ENCODE results near the gene KIRREL3.

Gene KIRREL3

GRCh38 chr11:126841999-126842398, 158.6 kb downstream of the KIRREL3 start:
- no peaks in the 10 kb centered on the region for H3K4me1 ChIP-seq (ENCODE audit: control insufficient read depth in 2 of 2, insufficient read depth in 2 of 2, low read length in 2 of 2)
- H3K36me3 ChIP-seq (ENCODE audit: control insufficient read depth in 2 of 2, insufficient read depth in 2 of 2, low read length in 2 of 2): no peaks in the 10 kb centered on the region
- H3K27me3 ChIP-seq (ENCODE audit: control insufficient read depth in 2 of 2, insufficient read depth in 2 of 2, low read length in 2 of 2): peaks cover 0 to 5% of the 10 kb centered on the region in 2 donors
- no peak overlapping the region for H3K27ac ChIP-seq (ENCODE audit: low read depth in 2 of 2, low read length in 2 of 2)
- H3K9ac ChIP-seq (ENCODE audit: low read depth in 1 of 2, low read length in 2 of 2): no peak overlapping the region
- no peaks in the 10 kb centered on the region for H3K9me3 ChIP-seq (ENCODE audit: control insufficient read depth in 2 of 2, low read length in 2 of 2)
- no peak overlapping the region for H3K4me3 ChIP-seq (ENCODE audit: low read length in 2 of 2)

GRCh38 chr11:126840975-126841374, 159.6 kb downstream of the KIRREL3 start:
- Histone ChIP-seq H3K4me1 (ENCODE audit: control insufficient read depth in 2 of 2, insufficient read depth in 2 of 2, low read length in 2 of 2) (no peaks in the 10 kb centered on the region), H3K4me3 (ENCODE audit: low read length in 2 of 2) (no peak overlapping the region), H3K27me3 (ENCODE audit: control insufficient read depth in 2 of 2, insufficient read depth in 2 of 2, low read length in 2 of 2) (peaks cover 0 to 5% of the 10 kb centered on the region in 2 donors), H3K9ac (ENCODE audit: low read depth in 1 of 2, low read length in 2 of 2) (no peak overlapping the region), H3K36me3 (ENCODE audit: control insufficient read depth in 2 of 2, insufficient read depth in 2 of 2, low read length in 2 of 2) (no peaks in the 10 kb centered on the region), H3K27ac (ENCODE audit: low read depth in 2 of 2, low read length in 2 of 2) (no peak overlapping the region), H3K9me3 (ENCODE audit: control insufficient read depth in 2 of 2, low read length in 2 of 2) (no peaks in the 10 kb centered on the region)

GRCh38 chr11:126840201-126840886, 160.2 kb downstream of the KIRREL3 start:
- H3K27me3 ChIP-seq (ENCODE audit: control insufficient read depth in 2 of 2, insufficient read depth in 2 of 2, low read length in 2 of 2): peaks cover 0 to 5% of the 10 kb centered on the region in 2 donors
- H3K9me3 ChIP-seq (ENCODE audit: control insufficient read depth in 2 of 2, low read length in 2 of 2): no peaks in the 10 kb centered on the region
- H3K36me3 ChIP-seq (ENCODE audit: control insufficient read depth in 2 of 2, insufficient read depth in 2 of 2, low read length in 2 of 2): no peaks in the 10 kb centered on the region
- no peaks in the 10 kb centered on the region for H3K4me1 ChIP-seq (ENCODE audit: control insufficient read depth in 2 of 2, insufficient read depth in 2 of 2, low read length in 2 of 2)
- no peak overlapping the region for H3K9ac ChIP-seq (ENCODE audit: low read depth in 1 of 2, low read length in 2 of 2)
- H3K4me3 ChIP-seq (ENCODE audit: low read length in 2 of 2): no peak overlapping the region
- no peak overlapping the region for H3K27ac ChIP-seq (ENCODE audit: low read depth in 2 of 2, low read length in 2 of 2)

- H3K27me3 ChIP-seq (ENCODE audit: control insufficient read depth in 2 of 2, insufficient read depth in 2 of 2, low read length in 2 of 2): peaks cover 0 to 5% of the 10 kb centered on the region in 2 donors
- H3K4me1 ChIP-seq (ENCODE audit: control insufficient read depth in 2 of 2, insufficient read depth in 2 of 2, low read length in 2 of 2): no peaks in the 10 kb centered on the region
- H3K36me3 ChIP-seq (ENCODE audit: control insufficient read depth in 2 of 2, insufficient read depth in 2 of 2, low read length in 2 of 2): no peaks in the 10 kb centered on the region
These were observed 161.1 kb downstream of the KIRREL3 start for GRCh38 chr11:126839496-126839895.

GRCh38 chr11:126838779-126839178, 161.8 kb downstream of the KIRREL3 start:
- H3K36me3 ChIP-seq (ENCODE audit: control insufficient read depth in 2 of 2, insufficient read depth in 2 of 2, low read length in 2 of 2): no peaks in the 10 kb centered on the region
- H3K27me3 ChIP-seq (ENCODE audit: control insufficient read depth in 2 of 2, insufficient read depth in 2 of 2, low read length in 2 of 2): peaks cover 0 to 5% of the 10 kb centered on the region in 2 donors
- no peak overlapping the region for H3K9ac ChIP-seq (ENCODE audit: low read depth in 1 of 2, low read length in 2 of 2)
- no peaks in the 10 kb centered on the region for H3K9me3 ChIP-seq (ENCODE audit: control insufficient read depth in 2 of 2, low read length in 2 of 2)
- no peak overlapping the region for H3K27ac ChIP-seq (ENCODE audit: low read depth in 2 of 2, low read length in 2 of 2)
- no peak overlapping the region for H3K4me3 ChIP-seq (ENCODE audit: low read length in 2 of 2)
- no peaks in the 10 kb centered on the region for H3K4me1 ChIP-seq (ENCODE audit: control insufficient read depth in 2 of 2, insufficient read depth in 2 of 2, low read length in 2 of 2)

More at GRCh38 chr11:126839496-126839895, 161.1 kb downstream of the KIRREL3 start:
- H3K9me3 ChIP-seq (ENCODE audit: control insufficient read depth in 2 of 2, low read length in 2 of 2): no peaks in the 10 kb centered on the region
- H3K4me3 ChIP-seq (ENCODE audit: low read length in 2 of 2): no peak overlapping the region
- H3K27ac ChIP-seq (ENCODE audit: low read depth in 2 of 2, low read length in 2 of 2): no peak overlapping the region
- H3K9ac ChIP-seq (ENCODE audit: low read depth in 1 of 2, low read length in 2 of 2): no peak overlapping the region

- no peaks in the 10 kb centered on the region for H3K4me1 ChIP-seq (ENCODE audit: control insufficient read depth in 2 of 2, insufficient read depth in 2 of 2, low read length in 2 of 2)
- H3K27ac ChIP-seq (ENCODE audit: low read depth in 2 of 2, low read length in 2 of 2): no peak overlapping the region
- H3K27me3 ChIP-seq (ENCODE audit: control insufficient read depth in 2 of 2, insufficient read depth in 2 of 2, low read length in 2 of 2): peaks cover 0 to 5% of the 10 kb centered on the region in 2 donors
- H3K9ac ChIP-seq (ENCODE audit: low read depth in 1 of 2, low read length in 2 of 2): no peak overlapping the region
- H3K36me3 ChIP-seq (ENCODE audit: control insufficient read depth in 2 of 2, insufficient read depth in 2 of 2, low read length in 2 of 2): no peaks in the 10 kb centered on the region
- H3K4me3 ChIP-seq (ENCODE audit: low read length in 2 of 2): no peak overlapping the region
- no peaks in the 10 kb centered on the region for H3K9me3 ChIP-seq (ENCODE audit: control insufficient read depth in 2 of 2, low read length in 2 of 2)
These were observed 163.0 kb downstream of the KIRREL3 start for GRCh38 chr11:126837581-126837980.

- Histone ChIP-seq H3K9ac (ENCODE audit: low read depth in 1 of 2, low read length in 2 of 2) (no peak overlapping the region), H3K27me3 (ENCODE audit: control insufficient read depth in 2 of 2, insufficient read depth in 2 of 2, low read length in 2 of 2) (peaks cover 2 to 5% of the 10 kb centered on the region in 2 donors), H3K4me1 (ENCODE audit: control insufficient read depth in 2 of 2, insufficient read depth in 2 of 2, low read length in 2 of 2) (no peaks in the 10 kb centered on the region), H3K27ac (ENCODE audit: low read depth in 2 of 2, low read length in 2 of 2) (no peak overlapping the region), H3K9me3 (ENCODE audit: control insufficient read depth in 2 of 2, low read length in 2 of 2) (no peaks in the 10 kb centered on the region), H3K36me3 (ENCODE audit: control insufficient read depth in 2 of 2, insufficient read depth in 2 of 2, low read length in 2 of 2) (no peaks in the 10 kb centered on the region), H3K4me3 (ENCODE audit: low read length in 2 of 2) (no peak overlapping the region)
These were observed 166.0 kb downstream of the KIRREL3 start for GRCh38 chr11:126834573-126834972.

- H3K4me1 ChIP-seq (ENCODE audit: control insufficient read depth in 2 of 2, insufficient read depth in 2 of 2, low read length in 2 of 2): no peaks in the 10 kb centered on the region
- no peak overlapping the region for H3K27ac ChIP-seq (ENCODE audit: low read depth in 2 of 2, low read length in 2 of 2)
- no peak overlapping the region for H3K9ac ChIP-seq (ENCODE audit: low read depth in 1 of 2, low read length in 2 of 2)
- H3K4me3 ChIP-seq (ENCODE audit: low read length in 2 of 2): no peak overlapping the region
- H3K36me3 ChIP-seq (ENCODE audit: control insufficient read depth in 2 of 2, insufficient read depth in 2 of 2, low read length in 2 of 2): no peaks in the 10 kb centered on the region
- no peaks in the 10 kb centered on the region for H3K9me3 ChIP-seq (ENCODE audit: control insufficient read depth in 2 of 2, low read length in 2 of 2)
- peaks cover 2 to 4% of the 10 kb centered on the region in 2 donors for H3K27me3 ChIP-seq (ENCODE audit: control insufficient read depth in 2 of 2, insufficient read depth in 2 of 2, low read length in 2 of 2)
These were observed 166.4 kb downstream of the KIRREL3 start for GRCh38 chr11:126834149-126834548.

- Histone ChIP-seq H3K36me3 (ENCODE audit: control insufficient read depth in 2 of 2, insufficient read depth in 2 of 2, low read length in 2 of 2) (no peaks in the 10 kb centered on the region), H3K9me3 (ENCODE audit: control insufficient read depth in 2 of 2, low read length in 2 of 2) (no peaks in the 10 kb centered on the region), H3K27ac (ENCODE audit: low read depth in 2 of 2, low read length in 2 of 2) (no peak overlapping the region), H3K27me3 (ENCODE audit: control insufficient read depth in 2 of 2, insufficient read depth in 2 of 2, low read length in 2 of 2) (peaks cover 0 to 2% of the 10 kb centered on the region in 2 donors), H3K4me3 (ENCODE audit: low read length in 2 of 2) (no peak overlapping the region), H3K9ac (ENCODE audit: low read depth in 1 of 2, low read length in 2 of 2) (no peak overlapping the region), H3K4me1 (ENCODE audit: control insufficient read depth in 2 of 2, insufficient read depth in 2 of 2, low read length in 2 of 2) (no peaks in the 10 kb centered on the region)
These were observed 167.5 kb downstream of the KIRREL3 start for GRCh38 chr11:126833065-126833464.

- H3K4me3 ChIP-seq (ENCODE audit: low read length in 2 of 2): no peak overlapping the region
- no peaks in the 10 kb centered on the region for H3K36me3 ChIP-seq (ENCODE audit: control insufficient read depth in 2 of 2, insufficient read depth in 2 of 2, low read length in 2 of 2)
- no peaks in the 10 kb centered on the region for H3K4me1 ChIP-seq (ENCODE audit: control insufficient read depth in 2 of 2, insufficient read depth in 2 of 2, low read length in 2 of 2)
- peaks cover 0 to 2% of the 10 kb centered on the region in 2 donors for H3K27me3 ChIP-seq (ENCODE audit: control insufficient read depth in 2 of 2, insufficient read depth in 2 of 2, low read length in 2 of 2)
- H3K9me3 ChIP-seq (ENCODE audit: control insufficient read depth in 2 of 2, low read length in 2 of 2): no peaks in the 10 kb centered on the region
- no peak overlapping the region for H3K27ac ChIP-seq (ENCODE audit: low read depth in 2 of 2, low read length in 2 of 2)
- H3K9ac ChIP-seq (ENCODE audit: low read depth in 1 of 2, low read length in 2 of 2): no peak overlapping the region
These were observed 168.2 kb downstream of the KIRREL3 start for GRCh38 chr11:126832387-126832786.
